Stimulated activated CD4-positive, alpha-beta T cell treated with anti-CD3 and anti-CD28 coated beads, Interleukin-1b, Interleukin-23, amount 100 ng/mL, for 24 hours (primary cell): ENCODE results near the gene WDR18.
A peak's percentile ranks its signal among the peaks of the same experiment; 100 is the strongest.

Experiments
- DNase-seq, 4 experiments: peaks; one replicate each; pipeline ENCODE4 v3.0.0-alpha.2; 2020; ENCODE audit warnings: low read depth in 4 of 4, low spot score in 1 of 4

Gene WDR18

DNA sequence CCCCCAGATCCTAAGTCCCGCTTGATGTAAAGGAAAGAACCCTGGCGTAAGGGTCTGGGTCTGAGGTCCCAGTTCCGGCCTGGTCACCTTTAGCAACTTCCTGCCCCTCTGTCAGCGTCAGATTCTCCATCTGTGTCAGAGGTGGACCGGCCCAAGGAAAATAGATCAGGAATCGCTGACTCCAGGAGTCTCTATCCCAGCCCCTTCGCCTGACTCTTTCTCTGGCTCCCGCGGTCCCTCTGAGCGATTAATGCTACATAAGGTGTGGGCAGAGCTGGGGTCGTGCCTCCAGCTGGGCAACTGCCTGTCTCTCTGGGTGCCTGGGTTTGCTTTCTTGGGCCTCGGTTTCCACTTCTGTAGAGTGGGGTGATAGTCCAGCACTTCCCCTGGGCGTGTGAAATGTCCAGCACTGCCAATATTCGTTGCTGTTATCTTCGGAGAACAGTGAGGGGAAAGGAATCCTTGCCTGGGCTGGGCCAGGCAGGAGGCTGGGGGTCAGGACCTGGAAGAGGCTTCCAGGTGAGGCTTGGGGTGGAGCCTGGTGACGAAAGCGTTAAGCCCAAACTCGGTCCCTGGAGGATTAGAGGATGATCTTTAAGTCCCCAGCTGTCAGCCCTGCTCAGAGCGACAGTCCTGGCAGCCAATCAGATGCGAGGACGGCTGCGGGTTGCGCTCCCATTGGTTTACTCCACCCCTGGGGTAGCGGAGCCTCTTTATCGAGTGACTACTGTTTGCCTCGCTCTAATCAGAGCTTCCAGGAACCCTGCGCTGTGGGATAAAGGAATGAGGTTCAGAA, 56.5 kb downstream of the WDR18 start:
- peak in 3 of 4 experiments; percentile 77 to 86 (median 84) for DNase-seq

DNA sequence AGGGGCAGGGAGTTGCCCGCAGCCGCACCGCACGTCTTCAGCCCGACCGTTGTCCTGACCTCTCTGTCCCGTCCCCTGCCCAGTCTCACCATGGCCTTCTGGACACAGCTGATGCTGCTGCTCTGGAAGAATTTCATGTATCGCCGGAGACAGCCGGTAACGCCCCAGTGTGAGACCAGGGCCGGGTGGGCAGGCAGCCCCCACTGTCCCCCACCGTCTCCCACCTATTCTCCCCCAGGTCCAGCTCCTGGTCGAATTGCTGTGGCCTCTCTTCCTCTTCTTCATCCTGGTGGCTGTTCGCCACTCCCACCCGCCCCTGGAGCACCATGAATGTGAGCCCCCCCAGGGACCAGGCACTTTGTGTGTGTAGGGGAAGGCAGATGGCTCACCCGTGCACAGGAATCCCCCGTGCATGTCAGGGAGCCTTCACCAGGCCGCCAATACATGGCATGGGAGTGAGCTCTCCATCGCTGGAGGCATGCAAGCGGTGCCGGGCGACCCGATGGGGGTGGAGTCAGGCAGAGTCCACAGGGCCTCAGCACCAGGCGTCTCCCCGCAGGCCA, 57.2 kb downstream of the WDR18 start:
- no peak for DNase-seq

DNA sequence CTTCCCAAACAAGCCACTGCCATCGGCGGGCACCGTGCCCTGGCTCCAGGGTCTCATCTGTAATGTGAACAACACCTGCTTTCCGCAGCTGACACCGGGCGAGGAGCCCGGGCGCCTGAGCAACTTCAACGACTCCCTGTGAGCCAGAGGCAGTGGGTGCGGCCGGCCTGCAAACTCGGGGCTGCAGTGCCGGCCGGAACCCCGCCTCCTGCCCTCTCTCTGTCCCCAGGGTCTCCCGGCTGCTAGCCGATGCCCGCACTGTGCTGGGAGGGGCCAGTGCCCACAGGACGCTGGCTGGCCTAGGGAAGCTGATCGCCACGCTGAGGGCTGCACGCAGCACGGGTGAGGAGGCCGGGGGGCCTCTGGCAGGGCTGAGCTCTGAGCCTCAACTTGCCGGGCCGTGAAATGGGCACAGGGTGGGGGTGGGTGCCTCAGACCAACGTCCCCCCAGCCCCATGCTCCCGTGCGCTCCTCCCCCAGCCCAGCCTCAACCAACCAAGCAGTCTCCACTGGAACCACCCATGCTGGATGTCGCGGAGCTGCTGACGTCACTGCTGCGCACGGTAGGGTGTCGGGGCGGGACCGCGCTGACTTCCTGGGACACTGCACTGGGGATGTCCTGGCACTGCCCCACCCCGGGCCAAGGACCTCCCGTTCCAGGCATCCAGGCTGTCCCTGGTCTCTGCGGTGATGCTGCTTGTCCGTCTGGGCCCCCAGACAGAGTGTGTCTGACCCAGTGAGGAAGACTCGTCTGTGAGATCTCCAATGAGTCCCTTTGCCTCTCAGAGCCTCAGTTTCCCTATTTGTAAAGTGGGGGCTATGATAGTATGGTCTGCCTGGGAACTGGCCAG, 57.9 kb downstream of the WDR18 start:
- DNase-seq: no peak

GRCh38 chr19:1042689-1043511, 58.8 kb downstream of the WDR18 start:
- no peak for DNase-seq
